GM10266 (cell line): ENCODE data around the gene MRPL53.

Experiments
- DNase-seq: peaks from one replicate; pipeline ENCODE4 v3.0.0; 2012; ENCODE audit errors: extremely low spot score
- TF ChIP-seq, protein P1 (sequence below): IDR thresholded peaks from 2 replicates; pipeline ENCODE4 v1.5.1; 2012; ENCODE audit warnings: mild to moderate bottlenecking, low read depth; ENCODE audit not compliant: control insufficient read depth, insufficient read depth; ENCODE audit errors: missing control alignments

MRPL53 gene

DNA sequence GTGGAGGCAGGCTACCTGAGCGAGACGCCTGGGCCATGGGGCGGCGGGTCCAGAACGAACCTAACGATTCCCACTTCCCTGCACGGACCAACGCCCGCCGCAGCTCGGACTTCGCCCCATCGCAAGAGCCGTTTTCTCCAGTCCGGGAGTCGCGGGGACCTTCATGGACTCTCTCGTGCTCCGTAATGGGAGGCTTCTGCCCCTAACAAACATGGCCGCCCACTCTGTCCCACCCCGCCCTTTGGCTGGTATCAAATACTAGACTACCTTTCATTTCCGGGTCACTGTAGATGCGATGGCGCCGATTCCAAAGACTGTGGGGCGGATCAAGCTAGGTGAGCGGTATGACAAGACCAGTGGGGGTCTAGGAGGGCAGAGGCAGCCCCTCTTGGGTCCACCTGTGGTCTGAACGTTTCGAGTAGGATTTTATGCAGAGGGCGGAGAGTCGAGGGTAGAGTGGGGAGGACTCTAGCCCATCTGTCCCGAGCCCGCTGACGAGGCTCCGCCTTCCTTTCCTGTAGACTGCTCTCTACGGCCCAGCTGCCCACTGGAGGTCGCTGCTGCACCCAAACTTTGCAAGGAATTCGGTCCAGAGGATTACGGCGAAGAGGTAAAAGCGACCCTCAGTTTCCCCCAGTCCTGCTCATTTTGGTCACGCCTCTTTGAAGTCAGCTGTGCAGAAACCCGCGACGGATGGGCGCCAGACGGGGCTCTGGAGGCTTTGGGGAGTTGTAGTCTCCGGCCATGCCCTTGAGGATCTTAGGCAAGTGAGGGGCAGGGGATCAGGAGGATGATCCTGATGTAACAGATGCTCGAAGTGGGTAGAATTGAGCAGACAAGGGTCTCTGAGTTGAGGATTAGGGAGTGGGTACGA is 10.6 kb upstream of the MRPL53 start, which contains the start of the genes CCDC142 and TTC31:
Gene CCDC142 (minus strand): TSS at position 198 of the 874 bp plus-strand sequence. CDS start 161 bp downstream, at position 37.
Gene TTC31 (plus strand): TSS at position 281 of the 874 bp plus-strand sequence. CDS start 15 bp downstream, at position 296.
- TF ChIP-seq, protein P1, sequence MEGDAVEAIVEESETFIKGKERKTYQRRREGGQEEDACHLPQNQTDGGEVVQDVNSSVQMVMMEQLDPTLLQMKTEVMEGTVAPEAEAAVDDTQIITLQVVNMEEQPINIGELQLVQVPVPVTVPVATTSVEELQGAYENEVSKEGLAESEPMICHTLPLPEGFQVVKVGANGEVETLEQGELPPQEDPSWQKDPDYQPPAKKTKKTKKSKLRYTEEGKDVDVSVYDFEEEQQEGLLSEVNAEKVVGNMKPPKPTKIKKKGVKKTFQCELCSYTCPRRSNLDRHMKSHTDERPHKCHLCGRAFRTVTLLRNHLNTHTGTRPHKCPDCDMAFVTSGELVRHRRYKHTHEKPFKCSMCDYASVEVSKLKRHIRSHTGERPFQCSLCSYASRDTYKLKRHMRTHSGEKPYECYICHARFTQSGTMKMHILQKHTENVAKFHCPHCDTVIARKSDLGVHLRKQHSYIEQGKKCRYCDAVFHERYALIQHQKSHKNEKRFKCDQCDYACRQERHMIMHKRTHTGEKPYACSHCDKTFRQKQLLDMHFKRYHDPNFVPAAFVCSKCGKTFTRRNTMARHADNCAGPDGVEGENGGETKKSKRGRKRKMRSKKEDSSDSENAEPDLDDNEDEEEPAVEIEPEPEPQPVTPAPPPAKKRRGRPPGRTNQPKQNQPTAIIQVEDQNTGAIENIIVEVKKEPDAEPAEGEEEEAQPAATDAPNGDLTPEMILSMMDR, result peak; percentile 96
- DNase-seq, result peak; percentile 93

DNA sequence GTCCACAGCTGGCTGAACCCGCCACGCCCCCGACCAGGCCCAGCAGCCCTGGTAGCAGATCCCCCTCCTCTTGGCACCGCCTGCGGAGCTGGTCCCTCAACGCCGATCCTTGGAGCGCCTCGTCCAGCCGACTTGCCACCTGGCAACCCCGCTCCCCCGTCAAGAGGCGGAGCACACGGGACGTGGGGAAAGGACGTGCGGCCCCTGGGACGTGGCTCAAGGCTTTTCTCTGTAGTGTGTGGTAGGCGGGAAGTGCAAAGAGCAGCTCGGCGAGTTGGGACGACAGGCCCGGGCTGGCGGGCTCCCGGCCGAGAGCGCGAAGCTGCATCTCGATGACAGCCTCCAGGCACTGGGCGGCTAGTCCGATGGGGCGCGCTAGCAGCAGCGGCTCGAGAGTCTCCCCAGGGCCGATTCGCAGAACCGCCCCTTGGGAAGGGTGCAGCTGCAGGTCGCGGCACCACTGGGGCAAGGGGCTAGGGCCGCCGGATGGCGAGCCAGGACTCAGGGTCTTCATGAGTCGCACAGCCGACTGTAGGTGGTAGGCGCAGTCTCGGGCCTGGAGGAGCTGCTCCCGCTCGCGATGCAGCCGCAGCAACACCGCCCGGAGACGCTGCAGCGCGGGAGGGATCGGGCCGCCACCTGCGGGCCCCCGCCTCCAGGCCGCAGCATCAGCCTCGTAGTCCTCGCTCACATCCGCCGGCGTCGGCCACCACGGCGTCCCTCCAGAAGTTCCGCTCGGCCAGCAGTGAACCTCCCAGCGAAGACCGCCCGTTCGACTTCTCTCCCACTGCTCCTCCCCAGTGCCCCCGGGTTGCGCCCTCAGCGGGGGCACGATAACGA is 9.7 kb upstream of the MRPL53 start:
- TF ChIP-seq, protein P1, result no peak
- DNase-seq, result peak; percentile 60

DNA sequence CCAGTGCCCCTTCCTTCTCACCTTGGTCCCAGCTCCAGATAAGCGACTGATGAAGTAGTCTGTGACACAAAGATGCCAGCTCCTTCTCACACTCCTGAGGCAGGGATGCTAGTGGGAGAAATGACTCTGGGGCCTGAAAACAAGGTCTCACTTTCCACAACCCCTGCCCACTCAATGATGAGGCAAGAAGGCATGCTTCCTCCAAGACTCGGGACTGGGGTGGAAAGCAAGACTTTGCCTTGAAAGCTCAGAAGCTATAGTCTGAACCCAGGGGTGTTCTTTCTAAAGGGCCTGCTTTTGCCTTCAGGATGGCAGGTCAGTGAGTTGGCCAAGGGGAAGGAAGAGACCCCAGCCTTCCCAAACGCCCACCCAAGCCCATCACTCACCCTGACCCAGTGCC is 9.0 kb upstream of the MRPL53 start:
- TF ChIP-seq, protein P1, result no peak
- DNase-seq, result no peak

DNA sequence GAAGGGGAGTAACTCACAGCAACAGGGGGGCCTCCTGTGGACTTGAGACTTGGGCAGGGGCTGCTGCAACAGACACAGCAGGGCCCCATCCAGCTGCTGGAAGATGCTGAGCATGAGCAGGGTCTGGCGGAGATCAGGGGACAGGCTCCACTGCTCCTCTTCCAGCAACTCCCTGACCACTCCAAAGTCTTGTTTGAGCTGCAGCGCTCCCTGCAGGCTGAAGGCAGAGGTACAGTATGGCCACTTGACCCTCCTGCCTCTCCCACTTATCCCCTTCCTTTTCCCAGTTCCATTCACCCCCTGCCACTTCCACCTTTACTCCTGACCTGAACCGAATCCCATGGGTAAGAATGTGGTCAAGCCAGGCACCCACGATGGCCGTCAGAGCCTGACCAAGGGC is 2.4 kb upstream of the MRPL53 start:
- no peak for DNase-seq

DNA sequence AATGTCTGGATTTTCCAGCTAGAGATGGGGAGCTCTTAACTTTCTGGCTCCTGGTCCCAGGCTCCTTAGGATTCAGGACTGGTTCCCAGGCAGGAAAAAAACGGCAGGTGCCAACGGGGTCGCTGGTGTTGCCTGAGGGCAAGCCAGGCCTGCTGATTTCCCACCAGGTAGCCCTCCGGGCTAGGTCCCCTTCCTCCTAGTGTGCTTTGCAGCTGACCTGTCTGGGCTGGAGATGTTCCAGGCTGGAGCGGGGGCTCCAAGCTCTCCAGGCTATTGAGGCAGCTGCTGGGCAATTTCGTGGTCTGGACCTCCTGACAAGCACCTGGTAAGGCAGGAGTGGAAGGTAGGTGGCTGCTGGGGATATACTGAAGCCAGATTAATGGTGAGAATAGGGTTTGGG is 2.0 kb upstream of the MRPL53 start:
- TF ChIP-seq, protein P1, result no peak
- DNase-seq, result no peak

More for the DNA sequence above, 2.4 kb upstream of the MRPL53 start:
- TF ChIP-seq, protein P1, result peak; percentile 49

DNA sequence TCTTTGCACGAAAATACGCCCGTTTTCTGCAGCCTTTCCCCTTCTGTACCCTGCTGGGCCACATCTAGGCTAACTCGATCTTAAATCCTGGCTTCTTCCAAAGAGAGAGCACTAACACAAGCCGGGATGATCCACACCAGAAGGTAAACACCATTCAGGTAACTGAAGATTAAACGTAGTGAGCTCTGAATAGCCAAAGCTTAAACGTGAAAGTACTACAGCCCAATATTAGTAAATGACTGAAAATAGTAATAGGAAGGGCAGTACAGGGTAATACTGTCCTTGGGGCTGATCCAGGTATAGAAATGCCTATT is 422 bp upstream of the MRPL53 start:
- no peak for DNase-seq
- TF ChIP-seq, protein P1, result no peak
